Measurements from ENCODE around the gene C3orf18.

Gene C3orf18

DNA sequence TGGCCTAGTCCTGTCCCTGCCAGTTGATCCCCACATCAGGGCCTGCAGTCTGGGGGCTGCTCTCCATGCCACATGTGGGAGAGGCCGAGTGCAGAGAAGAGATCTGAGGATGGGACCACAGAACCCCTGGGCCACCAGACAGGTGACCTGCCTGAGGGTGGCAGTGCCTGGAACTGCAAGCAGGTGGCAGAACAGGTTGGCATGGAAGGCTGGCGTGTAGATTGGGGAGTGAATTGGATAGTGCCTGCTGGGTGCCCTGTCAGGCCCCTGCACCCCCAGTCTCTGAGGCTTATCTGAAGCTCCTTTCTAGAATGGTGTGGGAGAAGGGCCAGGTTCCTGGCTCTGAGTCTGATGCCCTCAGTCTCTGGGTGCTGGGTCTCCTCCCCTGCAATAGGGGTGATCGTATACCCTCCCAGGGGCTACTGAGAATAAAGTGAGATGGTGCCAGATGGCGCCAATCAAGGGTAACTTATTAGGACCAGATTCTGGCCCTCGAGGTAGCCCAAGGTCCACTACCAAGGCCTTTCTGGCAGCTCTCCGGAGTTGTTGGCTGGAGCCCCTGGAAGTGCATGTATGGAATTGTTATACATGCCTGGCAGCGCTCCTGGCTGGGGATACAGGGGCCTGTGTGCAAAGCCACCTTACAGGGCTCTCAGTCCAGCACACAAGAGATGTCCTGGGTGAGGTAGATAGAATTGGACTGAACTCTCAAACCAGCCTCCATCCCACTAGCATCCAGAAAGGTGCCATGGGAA lies 15.7 kb downstream of the C3orf18 start:
- no peak for DNase-seq (ENCODE audit: low read depth in 1 of 2, low spot score in 1 of 2)

DNA sequence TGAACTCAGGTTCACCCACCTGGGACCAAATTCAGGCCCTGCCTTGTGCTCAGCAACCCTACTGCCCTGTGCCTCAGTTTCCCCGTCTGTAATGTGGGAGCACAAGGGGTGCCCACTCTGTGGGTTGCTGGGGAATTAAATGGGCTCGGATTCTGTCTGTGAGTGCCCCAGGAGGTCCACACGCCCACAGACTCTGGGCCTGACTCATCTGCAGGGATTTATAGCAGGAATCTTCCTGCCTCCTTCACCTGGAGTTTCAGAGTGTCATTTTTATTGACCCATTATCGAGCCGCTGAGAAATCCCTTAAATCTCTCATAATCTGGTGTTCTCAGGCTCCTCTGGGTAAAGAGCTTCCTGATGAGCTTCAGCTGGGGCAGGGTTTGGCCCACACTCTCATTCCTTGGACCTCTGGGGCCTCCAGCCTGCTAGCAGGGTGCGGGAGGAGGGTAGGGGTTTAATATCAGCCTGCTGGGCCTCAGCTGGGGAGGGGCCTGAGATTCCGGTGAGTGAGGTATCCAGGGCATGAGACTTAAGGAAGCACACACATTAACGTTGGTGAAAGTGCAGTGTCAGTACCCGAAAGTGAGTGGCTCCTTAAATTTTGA lies 16.4 kb downstream of the C3orf18 start:
- DNase-seq (ENCODE audit: low read depth in 1 of 2, low spot score in 1 of 2): no peak

- DNase-seq (ENCODE audit: low read depth in 1 of 2, low spot score in 1 of 2): peak in 1 of 2 donors; percentile 47
Observed at GRCh38 chr3:50550079-50550736, 17.3 kb downstream of the C3orf18 start.

- DNase-seq (ENCODE audit: low read depth in 1 of 2, low spot score in 1 of 2): no peak
Observed at GRCh38 chr3:50549226-50549625, 18.3 kb downstream of the C3orf18 start.

DNA sequence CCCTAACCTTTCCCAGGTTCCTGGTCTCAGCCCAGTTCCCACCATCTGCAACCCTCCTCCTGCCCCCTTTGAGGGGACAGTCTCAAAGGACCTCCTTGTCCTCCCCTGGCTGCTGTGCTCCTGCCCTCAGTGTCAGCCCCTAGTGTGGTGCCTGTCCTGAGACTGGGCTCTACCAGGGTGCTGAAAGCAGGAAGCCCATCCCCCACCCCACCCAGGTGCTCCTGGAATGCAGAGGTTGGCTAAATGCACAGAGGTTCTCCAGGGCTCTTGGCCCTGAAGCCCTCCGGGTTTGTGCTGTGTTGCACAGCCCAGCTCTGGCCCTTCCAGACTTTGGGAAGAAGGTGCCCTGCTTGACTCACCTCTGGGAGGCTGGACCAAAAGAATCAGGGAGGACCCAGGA lies 21.8 kb downstream of the C3orf18 start:
- no peak for DNase-seq (ENCODE audit: low read depth in 1 of 2, low spot score in 1 of 2)

DNA sequence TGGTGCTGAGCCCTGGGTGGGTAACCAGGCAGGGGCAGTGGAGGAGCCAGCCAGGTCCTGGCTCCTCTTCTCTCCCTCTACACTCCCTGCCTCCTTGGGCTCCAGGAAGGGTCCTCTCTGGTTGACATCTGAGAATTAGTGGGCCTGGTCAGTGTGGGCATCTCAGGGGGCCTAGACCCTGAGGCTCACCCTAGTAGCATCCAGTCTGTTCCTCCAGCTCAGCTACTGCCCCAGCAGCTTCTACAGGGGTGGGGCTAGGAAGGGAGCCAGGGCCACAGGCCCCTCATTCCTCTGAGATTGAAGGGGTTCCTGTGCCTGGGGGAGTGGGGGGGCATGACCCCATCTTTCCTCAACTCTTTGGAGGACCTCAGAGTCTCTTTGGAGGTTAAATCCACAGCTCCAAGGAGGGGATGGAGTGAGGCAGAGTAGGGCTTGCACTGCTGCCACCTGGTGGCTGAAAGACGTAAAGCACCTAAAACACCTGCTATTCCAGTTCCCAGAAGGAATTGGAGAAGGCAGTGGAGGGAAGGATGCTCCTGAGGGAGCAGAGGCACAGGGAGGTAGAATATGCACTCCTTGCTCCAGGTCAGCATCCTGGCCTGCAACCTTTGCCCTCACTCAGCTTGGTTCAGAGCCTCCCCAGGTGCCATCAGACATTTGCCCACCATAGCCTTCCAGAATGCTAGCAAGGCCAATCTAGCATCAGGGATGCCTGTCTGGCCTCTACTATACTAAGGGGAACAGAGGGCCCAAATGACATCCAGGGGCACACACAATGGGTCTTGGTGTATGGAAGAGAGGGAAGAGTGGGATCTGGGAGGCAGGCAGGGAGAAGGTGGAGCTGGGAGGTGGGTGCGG lies 25.1 kb downstream of the C3orf18 start:
- DNase-seq (ENCODE audit: low read depth in 1 of 2, low spot score in 1 of 2): peak; percentile 31 to 32

GRCh38 chr3:50539356-50540286 lies 27.9 kb downstream of the C3orf18 start:
- no peak for DNase-seq (ENCODE audit: low read depth in 1 of 2, low spot score in 1 of 2)

- no peak for DNase-seq (ENCODE audit: low read depth in 1 of 2, low spot score in 1 of 2)
Observed at GRCh38 chr3:50537421-50538129, 30.0 kb downstream of the C3orf18 start.

GRCh38 chr3:50536471-50537180 lies 30.9 kb downstream of the C3orf18 start:
- no peak for DNase-seq (ENCODE audit: low read depth in 1 of 2, low spot score in 1 of 2)

GRCh38 chr3:50534681-50535330 lies 32.7 kb downstream of the C3orf18 start:
- DNase-seq (ENCODE audit: low read depth in 1 of 2, low spot score in 1 of 2): no peak

DNA sequence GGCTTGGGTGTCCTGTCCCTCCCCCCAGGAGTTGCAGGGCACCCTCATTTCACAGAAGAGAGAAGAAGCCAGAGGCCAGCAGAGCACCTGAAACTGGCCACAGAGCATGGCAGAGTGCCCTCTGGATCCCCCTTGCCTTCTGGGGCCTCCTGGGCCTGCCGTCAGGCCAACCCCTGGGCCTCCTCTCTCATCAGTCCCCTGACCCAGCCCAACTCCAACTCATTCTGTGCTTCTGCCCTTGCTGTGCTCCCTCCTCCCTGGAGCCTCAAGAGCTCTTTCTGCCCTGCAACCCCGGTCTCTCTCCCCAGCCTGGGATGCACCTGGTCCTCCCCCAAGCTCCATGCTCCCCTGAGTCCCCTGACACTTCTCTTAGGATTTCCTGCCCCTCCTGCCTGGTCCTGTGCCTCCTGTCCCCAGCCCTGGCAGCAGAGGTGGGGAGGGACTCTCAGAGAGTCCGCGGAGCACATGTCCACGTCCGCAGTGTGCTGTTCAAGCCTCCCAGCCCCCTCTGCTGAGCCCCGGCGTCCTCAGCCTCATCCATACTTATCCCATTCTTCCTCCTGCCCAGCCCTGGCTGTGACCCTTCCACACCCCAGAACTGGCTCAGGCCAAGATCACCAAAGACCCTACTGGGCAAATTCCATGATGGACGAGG lies 33.6 kb downstream of the C3orf18 start:
- no peak for DNase-seq (ENCODE audit: low read depth in 1 of 2, low spot score in 1 of 2)

DNA sequence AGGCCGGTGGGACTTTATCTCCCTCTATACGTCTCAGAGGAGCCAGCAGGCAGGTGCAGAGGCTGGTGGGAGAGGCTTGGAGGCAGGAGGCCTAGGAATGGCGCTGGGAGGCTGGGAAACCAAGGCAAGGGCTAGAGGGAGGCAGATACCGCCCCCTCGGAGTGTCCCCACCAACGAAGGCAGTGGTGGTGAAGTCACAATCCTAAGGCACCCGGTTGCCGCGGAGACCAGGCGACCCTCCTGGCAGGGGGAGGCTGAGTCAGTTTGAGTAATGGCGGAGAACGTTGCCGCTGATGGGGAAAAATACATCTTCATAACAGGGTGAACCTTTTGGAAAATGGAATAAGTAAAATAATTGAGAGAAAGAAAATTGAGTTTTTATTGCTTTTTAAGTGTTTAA lies 34.2 kb downstream of the C3orf18 start:
- no peak for DNase-seq (ENCODE audit: low read depth in 1 of 2, low spot score in 1 of 2)

DNA sequence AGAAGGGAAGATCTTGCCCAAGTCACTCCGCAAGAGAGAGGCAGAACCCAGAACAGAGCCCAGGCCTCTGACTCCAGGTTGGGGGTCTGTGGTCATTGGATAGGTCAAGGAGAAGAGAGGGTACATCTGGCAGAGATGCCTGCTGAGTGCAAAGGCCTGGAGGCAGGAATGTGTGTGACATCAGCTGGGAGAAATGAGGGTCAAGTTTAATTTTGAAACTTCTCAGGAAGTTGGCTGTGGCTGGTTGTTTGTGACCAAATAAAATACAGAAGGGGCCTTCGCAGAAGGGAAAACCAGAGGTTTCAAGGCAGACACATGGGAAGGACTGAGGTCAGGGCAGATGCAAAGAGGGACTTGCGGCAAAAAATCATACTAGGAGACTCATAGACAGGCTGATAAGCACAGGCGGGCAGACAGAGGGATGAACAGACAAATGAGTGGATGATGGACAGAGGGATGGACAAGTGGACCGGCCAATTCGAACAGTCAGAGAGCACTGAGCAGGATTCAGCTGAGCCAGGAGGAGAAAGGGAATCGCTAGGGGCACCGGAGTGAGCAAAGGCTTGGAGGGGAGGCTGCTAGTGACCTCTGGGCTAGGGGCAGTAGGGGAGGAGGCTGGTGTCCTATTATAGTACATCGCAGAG lies 35.4 kb downstream of the C3orf18 start:
- DNase-seq (ENCODE audit: low read depth in 1 of 2, low spot score in 1 of 2): no peak

DNA sequence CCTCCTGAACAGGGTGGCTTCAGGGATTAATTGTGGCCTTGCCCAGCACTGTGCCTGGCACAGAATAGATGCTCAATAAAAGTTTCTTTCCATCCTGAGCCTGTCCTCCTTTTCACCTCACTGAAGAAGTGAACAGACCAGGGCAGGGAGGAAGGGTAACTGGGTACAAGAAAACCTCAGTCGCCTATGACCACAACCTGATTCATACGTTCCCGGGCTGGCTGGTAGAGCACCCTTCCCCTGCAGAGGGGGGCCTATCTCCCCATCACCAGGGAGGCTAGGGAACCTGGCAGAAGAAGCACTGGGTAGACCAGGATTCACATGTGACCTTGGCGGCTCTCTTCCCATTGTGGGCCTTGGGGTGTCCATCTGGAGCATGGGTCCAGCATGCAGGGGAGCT lies 36.3 kb downstream of the C3orf18 start:
- DNase-seq (ENCODE audit: low read depth in 1 of 2, low spot score in 1 of 2): no peak

DNA sequence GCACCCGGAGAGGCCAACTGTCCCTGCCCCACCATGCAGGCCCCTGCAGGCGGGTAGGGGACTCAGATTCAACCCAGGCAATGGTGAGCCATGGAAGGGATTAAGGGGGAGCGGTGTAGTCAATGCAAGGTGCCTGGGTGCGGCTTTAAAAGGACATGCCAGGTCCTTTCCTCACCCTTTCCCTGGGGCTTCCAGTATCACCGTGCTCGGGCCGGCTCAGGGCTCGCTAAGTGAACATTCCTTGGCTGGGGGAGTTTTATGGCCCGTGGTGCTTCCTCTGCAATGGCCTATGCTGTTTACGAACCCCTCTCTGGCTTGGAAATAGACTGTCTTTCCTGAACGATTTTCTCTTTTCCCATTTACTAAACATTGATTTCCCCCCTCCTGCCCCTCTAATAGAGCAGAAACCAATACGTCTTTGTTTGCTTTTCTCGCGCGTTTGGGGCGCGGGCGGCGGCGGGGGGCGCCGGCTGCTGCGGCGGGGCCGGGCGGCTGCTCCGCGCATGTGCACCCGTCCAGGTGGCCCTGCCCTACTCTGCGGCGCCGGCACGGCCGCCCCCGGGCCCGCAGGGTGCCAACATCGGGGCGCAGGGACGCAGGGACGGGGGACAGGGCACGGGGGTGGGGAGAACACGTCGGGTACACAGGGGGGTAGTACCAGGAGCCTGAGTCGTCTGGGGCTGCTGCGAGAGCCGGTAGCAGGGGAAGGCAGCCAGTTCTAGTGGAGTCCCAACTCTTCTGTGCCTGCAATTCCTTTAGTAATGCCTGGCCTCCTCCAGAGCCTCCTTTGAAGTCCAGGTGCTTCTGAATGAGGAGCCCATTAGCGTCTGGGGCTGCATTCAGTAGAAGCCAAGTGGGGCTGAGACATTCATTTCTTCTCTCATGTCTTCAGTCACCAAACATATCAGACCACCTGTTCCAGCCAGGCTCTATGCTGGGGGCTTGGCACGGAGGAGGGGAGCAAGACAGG lies 37.3 kb downstream of the C3orf18 start:
- no peak for DNase-seq (ENCODE audit: low read depth in 1 of 2, low spot score in 1 of 2)

DNA sequence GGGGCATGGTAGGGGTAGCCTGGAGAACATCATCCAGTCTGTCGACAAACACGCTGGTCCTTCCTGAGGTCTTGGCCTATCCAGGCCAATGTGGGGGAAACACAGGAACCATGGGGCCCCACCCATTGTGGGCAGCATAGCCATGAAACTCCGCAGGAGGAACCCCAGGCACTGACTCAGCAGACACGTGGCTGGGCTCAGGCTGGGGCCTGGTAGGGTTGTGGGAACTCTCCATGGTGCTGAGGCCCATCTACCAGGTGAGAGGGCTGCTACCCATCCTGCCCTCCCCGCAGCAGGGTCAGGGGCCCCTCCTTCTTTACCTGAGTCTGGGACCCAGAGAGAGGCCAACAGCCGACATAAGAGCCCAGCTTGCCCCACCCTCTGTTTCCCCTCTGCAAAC lies 41.6 kb downstream of the C3orf18 start:
- peak in 1 of 2 donors; percentile 25 for DNase-seq (ENCODE audit: low read depth in 1 of 2, low spot score in 1 of 2)

All from stimulated activated CD4-positive, alpha-beta T cell treated with anti-CD3 and anti-CD28 coated beads, Interleukin-15, amount 100 ng/mL, for 1 hour (primary cell).